AG09309 (cell line): ENCODE data around the gene FBXO9.

ENCODE experiments used
- DNase-seq: peaks from one replicate; pipeline ENCODE4 v3.0.0-alpha.2; 2010; ENCODE audit warnings: low read depth
- H3K4me3 ChIP-seq: 2 replicates; pipeline ENCODE4 v1.5.1; 2011; ENCODE audit warnings: mild to moderate bottlenecking, low read depth, low read length, moderate library complexity; ENCODE audit not compliant: control insufficient read depth
- CTCF ChIP-seq: IDR thresholded peaks from 2 replicates; pipeline ENCODE4 v1.5.1; 2011; ENCODE audit warnings: mild to moderate bottlenecking, low read depth, low read length, inconsistent platforms; ENCODE audit not compliant: insufficient read depth, control insufficient read depth; ENCODE audit errors: missing control alignments

The FBXO9 gene

GRCh38 chr6:53100561-53100960 is 35.4 kb downstream of the FBXO9 start:
- H3K4me3 ChIP-seq, result no peak overlapping the region
- DNase-seq, result no peak
- TF ChIP-seq CTCF, result no peak

GRCh38 chr6:53101006-53101405 is 35.8 kb downstream of the FBXO9 start:
- TF ChIP-seq CTCF, result no peak
- no peak for DNase-seq
- H3K4me3 ChIP-seq, result no peak overlapping the region

GRCh38 chr6:53103993-53104675 is 38.9 kb downstream of the FBXO9 start:
- DNase-seq, result no peak
- H3K4me3 ChIP-seq, result no peak overlapping the region
- TF ChIP-seq CTCF, result peak; percentile 33

- no peak overlapping the region for H3K4me3 ChIP-seq
- no peak for DNase-seq
- no peak for TF ChIP-seq CTCF
These were observed 39.7 kb downstream of the FBXO9 start for GRCh38 chr6:53104916-53105315.

GRCh38 chr6:53107091-53107490 is 41.9 kb downstream of the FBXO9 start:
- no peak for TF ChIP-seq CTCF
- H3K4me3 ChIP-seq, result no peak overlapping the region
- DNase-seq, result peak; percentile 49

- no peak for DNase-seq
These were observed 44.4 kb downstream of the FBXO9 start for GRCh38 chr6:53109612-53110011.

More at GRCh38 chr6:53109612-53110011, 44.4 kb downstream of the FBXO9 start:
- TF ChIP-seq CTCF, result no peak
- no peak overlapping the region for H3K4me3 ChIP-seq
